ENCODE measurements around the gene CRISPLD2. TPM values are rescaled to one million over a fixed set of nuclear protein-coding genes. Genes with fewer than 3 reads are reported as not detected.

The CRISPLD2 gene
- total RNA-seq, 3 donors from 2014 or later: 94.7 to 386 (median 216) TPM

DNA sequence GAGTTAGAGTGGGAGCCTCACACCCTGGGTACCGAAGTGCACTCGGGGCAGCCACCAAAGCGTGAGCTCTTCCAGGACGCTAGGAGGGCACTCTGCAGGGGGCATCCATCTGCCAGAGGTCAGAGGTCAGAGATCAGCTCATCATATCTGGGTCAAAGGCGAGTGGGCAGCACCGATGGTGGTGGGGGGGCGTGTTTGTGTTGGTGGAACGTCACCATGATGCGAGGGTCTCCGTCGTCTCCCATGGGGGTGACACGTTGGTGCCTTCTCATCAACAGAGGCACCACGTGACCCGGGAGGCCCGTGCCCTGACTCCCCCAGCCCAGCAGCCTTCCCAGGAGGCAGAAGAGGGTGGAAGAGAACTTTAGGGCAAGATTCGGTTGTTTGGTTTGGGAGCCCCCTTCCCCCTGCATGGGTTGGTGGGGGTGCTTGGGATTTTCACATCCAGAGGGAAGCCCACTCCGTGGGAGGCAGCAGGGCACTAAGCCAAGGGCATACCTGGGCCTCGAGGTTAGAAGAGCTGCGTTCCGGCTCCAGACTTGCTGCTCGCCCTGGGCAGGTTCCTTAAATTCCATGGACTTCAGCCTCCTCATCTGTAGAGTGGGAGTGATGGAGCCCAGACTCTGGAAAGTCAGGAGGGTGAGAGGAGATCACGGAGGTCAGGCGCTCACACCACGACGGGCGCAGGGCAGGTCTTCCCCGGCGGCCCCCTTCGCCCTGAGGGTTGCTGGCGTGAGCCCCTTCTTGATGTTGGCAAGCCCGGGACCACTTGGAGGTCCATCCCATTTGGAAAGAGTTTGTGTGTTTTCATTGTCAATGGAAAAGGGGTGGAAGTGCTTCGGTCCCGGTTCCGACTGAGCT, 14.0 kb downstream of the CRISPLD2 start:
- DNase-seq (ENCODE audit: low spot score in 2 of 2): no peak
- peaks cover 8 to 27% of the 10 kb centered on the region in 2 donors for H3K4me1 ChIP-seq
- H3K27me3 ChIP-seq: no peaks in the 10 kb centered on the region
- H3K27ac ChIP-seq: peak overlapping the region; percentile 71 to 94
- H3K36me3 ChIP-seq: no peaks in the 10 kb centered on the region
- H3K4me3 ChIP-seq: peak overlapping the region in 1 of 3 donors; percentile 28
- TF ChIP-seq POLR2A (IDR thresholded peaks at IDR 0.05): no peak
- TF ChIP-seq, protein P1, sequence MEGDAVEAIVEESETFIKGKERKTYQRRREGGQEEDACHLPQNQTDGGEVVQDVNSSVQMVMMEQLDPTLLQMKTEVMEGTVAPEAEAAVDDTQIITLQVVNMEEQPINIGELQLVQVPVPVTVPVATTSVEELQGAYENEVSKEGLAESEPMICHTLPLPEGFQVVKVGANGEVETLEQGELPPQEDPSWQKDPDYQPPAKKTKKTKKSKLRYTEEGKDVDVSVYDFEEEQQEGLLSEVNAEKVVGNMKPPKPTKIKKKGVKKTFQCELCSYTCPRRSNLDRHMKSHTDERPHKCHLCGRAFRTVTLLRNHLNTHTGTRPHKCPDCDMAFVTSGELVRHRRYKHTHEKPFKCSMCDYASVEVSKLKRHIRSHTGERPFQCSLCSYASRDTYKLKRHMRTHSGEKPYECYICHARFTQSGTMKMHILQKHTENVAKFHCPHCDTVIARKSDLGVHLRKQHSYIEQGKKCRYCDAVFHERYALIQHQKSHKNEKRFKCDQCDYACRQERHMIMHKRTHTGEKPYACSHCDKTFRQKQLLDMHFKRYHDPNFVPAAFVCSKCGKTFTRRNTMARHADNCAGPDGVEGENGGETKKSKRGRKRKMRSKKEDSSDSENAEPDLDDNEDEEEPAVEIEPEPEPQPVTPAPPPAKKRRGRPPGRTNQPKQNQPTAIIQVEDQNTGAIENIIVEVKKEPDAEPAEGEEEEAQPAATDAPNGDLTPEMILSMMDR (IDR thresholded peaks at IDR 0.05): no peak
- peak in 1 of 3 donors; percentile 4 for TF ChIP-seq POLR2AphosphoS5 (IDR thresholded peaks at IDR 0.05)
- intact Hi-C loops (cut with DNase I; ENCODE audit: low total_unique reads): no loop called here
- no peaks in the 10 kb centered on the region for H3K9me3 ChIP-seq

DNA sequence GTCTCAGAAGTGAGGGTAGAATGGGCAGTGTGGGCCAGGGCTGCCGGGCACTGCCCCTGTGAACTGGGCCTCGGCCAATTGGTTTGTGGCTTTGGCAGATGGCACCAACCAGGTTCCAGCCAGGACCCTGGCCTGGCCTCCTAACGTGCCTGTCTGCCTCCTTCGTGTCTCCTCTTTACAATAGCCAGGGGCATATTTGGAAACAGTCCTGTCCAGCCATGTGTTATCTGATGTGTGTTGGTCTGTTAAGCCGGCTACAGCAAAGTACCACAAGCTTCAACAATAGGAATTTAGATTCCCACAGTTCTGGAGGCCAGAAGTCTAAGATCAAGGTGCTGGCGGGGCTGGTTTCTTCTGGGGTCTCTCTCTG, 14.6 kb downstream of the CRISPLD2 start:
- no peaks in the 10 kb centered on the region for H3K36me3 ChIP-seq
- H3K27me3 ChIP-seq: no peaks in the 10 kb centered on the region
- intact Hi-C loops (cut with DNase I; ENCODE audit: low total_unique reads): no loop called here
- peak overlapping the region in 1 of 3 donors; percentile 28 for H3K4me3 ChIP-seq
- TF ChIP-seq POLR2AphosphoS5 (IDR thresholded peaks at IDR 0.05) (peak in 1 of 3 donors; percentile 11), POLR2A (IDR thresholded peaks at IDR 0.05) (no peak)
- H3K9me3 ChIP-seq: no peaks in the 10 kb centered on the region
- peaks cover 8 to 27% of the 10 kb centered on the region in 2 donors for H3K4me1 ChIP-seq
- peak in 1 of 2 donors; percentile 64 for DNase-seq (ENCODE audit: low spot score in 2 of 2)
- H3K27ac ChIP-seq: peak overlapping the region; percentile 71 to 94

DNA sequence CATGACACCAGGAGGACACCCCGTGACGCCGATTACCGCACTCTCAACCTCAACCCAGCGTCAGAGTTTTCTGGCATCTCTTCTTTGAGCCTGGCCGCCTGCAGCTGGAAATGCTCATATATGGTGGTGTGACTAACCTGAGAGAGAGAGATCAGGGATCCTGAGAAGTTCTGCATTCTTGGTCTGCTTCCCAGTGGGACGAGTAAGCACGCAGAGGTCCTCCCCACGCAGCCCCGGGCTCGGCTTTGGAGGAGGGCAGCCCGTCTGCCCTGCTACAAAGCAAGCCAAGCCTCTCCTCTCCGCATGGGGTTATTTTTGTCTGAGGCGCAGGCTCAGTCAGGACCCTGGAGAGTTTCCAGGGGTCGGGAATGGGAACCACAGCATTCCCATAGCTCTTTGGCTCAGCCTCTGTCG, 16.5 kb downstream of the CRISPLD2 start:
- Histone ChIP-seq H3K4me1 (peaks cover 8 to 27% of the 10 kb centered on the region in 2 donors), H3K27me3 (no peaks in the 10 kb centered on the region), H3K4me3 (peak overlapping the region in 1 of 3 donors; percentile 41), H3K36me3 (no peaks in the 10 kb centered on the region), H3K27ac (peak overlapping the region; percentile 71 to 94), H3K9me3 (no peaks in the 10 kb centered on the region)
- peak; percentile 74 to 96 for DNase-seq (ENCODE audit: low spot score in 2 of 2)
- intact Hi-C loops (cut with DNase I; ENCODE audit: low total_unique reads): no loop called here
- TF ChIP-seq POLR2AphosphoS5 (IDR thresholded peaks at IDR 0.05) (peak; percentile 61 to 80 (median 80)), POLR2A (IDR thresholded peaks at IDR 0.05) (no peak)
- TF ChIP-seq, protein P1 (IDR thresholded peaks at IDR 0.05): no peak

DNA sequence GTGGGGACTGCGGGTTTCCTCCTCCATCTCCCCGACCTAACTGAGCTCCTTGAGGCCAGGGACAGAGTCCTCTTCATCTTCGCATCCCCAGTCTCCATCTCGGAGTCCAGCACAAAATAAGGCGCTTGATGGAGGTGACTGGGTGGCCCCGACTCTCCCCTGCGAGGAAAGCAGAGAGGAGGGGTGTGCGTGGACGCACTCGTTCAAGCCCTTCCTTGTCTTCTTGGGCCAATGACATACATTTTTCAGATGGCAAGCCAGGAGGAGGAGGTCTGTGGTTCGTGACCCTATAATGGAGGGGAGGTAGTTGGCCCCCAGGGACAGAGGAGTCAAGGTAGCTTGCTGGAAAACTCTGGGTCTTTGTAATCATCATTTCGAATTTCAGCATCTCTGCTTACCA, 17.2 kb downstream of the CRISPLD2 start:
- intact Hi-C loops (cut with DNase I; ENCODE audit: low total_unique reads): no loop called here

DNA sequence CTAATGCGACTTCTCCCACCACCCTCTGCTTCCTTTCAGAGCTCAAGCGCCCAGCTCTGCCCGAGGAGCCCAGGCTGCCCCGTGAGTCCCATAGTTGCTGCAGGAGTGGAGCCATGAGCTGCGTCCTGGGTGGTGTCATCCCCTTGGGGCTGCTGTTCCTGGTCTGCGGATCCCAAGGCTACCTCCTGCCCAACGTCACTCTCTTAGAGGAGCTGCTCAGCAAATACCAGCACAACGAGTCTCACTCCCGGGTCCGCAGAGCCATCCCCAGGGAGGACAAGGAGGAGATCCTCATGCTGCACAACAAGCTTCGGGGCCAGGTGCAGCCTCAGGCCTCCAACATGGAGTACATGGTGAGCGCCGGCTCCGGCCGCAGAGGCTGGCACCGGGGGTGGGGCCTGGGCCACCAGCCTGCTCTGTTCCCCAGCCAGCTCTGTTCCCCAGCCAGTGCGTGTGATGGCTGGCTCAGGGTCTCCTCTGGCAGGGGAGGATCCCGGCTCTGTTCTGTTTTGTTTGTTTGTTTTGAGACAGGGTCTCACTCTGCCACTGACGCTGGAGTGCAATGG, 18.7 kb downstream of the CRISPLD2 start:
- H3K27me3 ChIP-seq: no peaks in the 10 kb centered on the region
- intact Hi-C loops (cut with DNase I; ENCODE audit: low total_unique reads): no loop called here
- H3K36me3 ChIP-seq: no peaks in the 10 kb centered on the region
- no peaks in the 10 kb centered on the region for H3K9me3 ChIP-seq
- H3K4me3 ChIP-seq: no peak overlapping the region
- H3K4me1 ChIP-seq: peaks cover 8 to 19% of the 10 kb centered on the region in 2 donors
- DNase-seq (ENCODE audit: low spot score in 2 of 2): no peak
- TF ChIP-seq POLR2A (IDR thresholded peaks at IDR 0.05): no peak
- TF ChIP-seq, protein P1 (IDR thresholded peaks at IDR 0.05): no peak
- TF ChIP-seq POLR2AphosphoS5 (IDR thresholded peaks at IDR 0.05): no peak
- peak overlapping the region; percentile 71 for H3K27ac ChIP-seq

More for the DNA sequence above, 17.2 kb downstream of the CRISPLD2 start:
- Histone ChIP-seq H3K4me3 (peak overlapping the region in 1 of 3 donors; percentile 41), H3K36me3 (no peaks in the 10 kb centered on the region), H3K4me1 (peaks cover 8 to 26% of the 10 kb centered on the region in 2 donors), H3K27ac (peak overlapping the region; percentile 71 to 94), H3K9me3 (no peaks in the 10 kb centered on the region), H3K27me3 (no peaks in the 10 kb centered on the region)
- no peak for DNase-seq (ENCODE audit: low spot score in 2 of 2)
- no peak for TF ChIP-seq POLR2AphosphoS5 (IDR thresholded peaks at IDR 0.05)
- TF ChIP-seq, protein P1 (IDR thresholded peaks at IDR 0.05): no peak
